Vagina (tissue), 2 donors: ENCODE measurements around the gene GFI1B. TPM values are rescaled to one million over a fixed set of nuclear protein-coding genes. Genes with fewer than 3 reads are reported as not detected.
"Not testable (repeated sequence)": the region's sequence is repeated elsewhere in the genome, so short reads cannot be mapped to it uniquely, and the experiment has no call there.

Experiments
- DNase-seq, 2 donors: peaks; one replicate each; pipeline ENCODE4 v3.0.0-alpha.2; 2017; ENCODE audit errors: extremely low spot score in 2 of 2
- H3K27ac ChIP-seq: fragments of 200-600 bp; sonication (generic); one replicate; pipeline ENCODE4 v1.5.1; 2019
- H3K27me3 ChIP-seq: fragments of 200-600 bp; sonication (generic); one replicate; pipeline ENCODE4 v1.5.1; 2019
- H3K36me3 ChIP-seq, 2 donors: fragments of 200-600 bp; sonication (generic); one replicate each; pipeline ENCODE4 v1.5.1; 2017 to 2019
- H3K4me1 ChIP-seq: fragments of 200-600 bp; sonication (generic); one replicate; pipeline ENCODE4 v1.5.1; 2019
- H3K4me3 ChIP-seq, 2 donors: fragments of 200-600 bp; sonication (generic); 1 replicate in 1 of 2; 2 replicates in 1 of 2; pipeline ENCODE4 v1.5.1; 2016 to 2019
- H3K9me3 ChIP-seq: fragments of 200-600 bp; sonication (generic); one replicate; pipeline ENCODE4 v1.5.1; 2019
- CTCF ChIP-seq, 3 experiments: fragments of 450-650 bp in 2 of 3; fragments of 200-600 bp in 1 of 3; sonication (generic) in 1 of 3; IDR thresholded peaks; one replicate each; pipeline ENCODE4 v1.5.1; 2017 to 2019; ENCODE audit warnings: antibody characterized with exemption in 3 of 3, mild to moderate bottlenecking in 2 of 3, moderate library complexity in 2 of 3
- intact Hi-C: fragments of 100-400 bp; cut with DNase I; formaldehyde crosslinking; loops from one replicate; pipeline ENCODE4 v1.15.1; 2023
- microRNA-seq: library from miRNA; unstranded; fragments of <30 nt; microRNA quantifications from one replicate; pipeline ENCODE4, GENCODE V29; 2017; ENCODE audit warnings: borderline number of aligned reads, borderline replicate concordance
- small RNA-seq: library from RNA; depleted of rRNA; stranded (forward); fragments of <200 nt; gene quantifications from one replicate; pipeline ENCODE3, GENCODE V24; 2016
- total RNA-seq: library from RNA; depleted of rRNA; stranded (reverse); fragments of >200 nt; gene quantifications from one replicate; pipeline ENCODE4 v1.2.3, GENCODE V29; 2016

Gene GFI1B
- total RNA-seq, 1 donor from 2014 or later: not detected

DNA sequence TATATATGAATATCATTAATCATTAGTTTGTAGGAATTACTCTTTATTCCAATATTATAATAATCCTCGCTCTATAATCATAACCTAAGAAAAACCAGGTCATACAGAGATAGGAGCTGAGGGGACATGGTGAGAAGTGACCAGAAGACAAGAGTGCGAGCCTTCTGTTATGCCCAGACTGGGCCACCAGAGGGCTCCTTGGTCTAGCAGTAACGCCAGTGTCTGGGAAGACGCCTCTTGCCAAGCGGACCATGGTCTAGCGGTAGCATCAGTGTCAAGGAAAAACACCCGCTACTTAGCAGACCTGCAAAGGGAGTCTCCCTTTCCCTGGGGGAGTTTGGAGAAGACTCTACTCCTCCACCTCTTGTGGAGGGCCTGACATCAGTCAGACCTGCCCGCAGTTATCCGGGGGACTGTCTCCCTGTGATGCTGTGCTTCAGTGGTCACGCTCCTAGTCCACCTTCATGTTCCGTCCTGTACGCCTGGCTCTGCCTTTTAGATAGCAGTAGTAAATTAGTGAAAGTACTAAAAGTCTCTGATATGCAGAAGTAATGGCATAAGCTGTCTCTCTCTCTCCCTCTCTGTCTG is 62.5 kb downstream of the GFI1B start:
- DNase-seq, H3K9me3 ChIP-seq, H3K4me1 ChIP-seq, H3K27me3 ChIP-seq, H3K27ac ChIP-seq, H3K4me3 ChIP-seq, intact Hi-C loops: not testable (repeated sequence)
- peaks cover 0 to 42% of the 10 kb centered on the region in 2 donors for H3K36me3 ChIP-seq
- peak in 1 of 3 experiments; percentile 39 for TF ChIP-seq CTCF (IDR thresholded peaks at IDR 0.05)

Small RNA genes within 50 kb of the gene (microRNA-seq; reads per million reads assigned to microRNA genes)
- gene MIR548AW: 3.4 reads per million

Small RNA genes within 50 kb of the gene (small RNA-seq; reads per million reads assigned to genes)
- gene AL593851.1 (not detected), gene MIR548AW (1.4 reads per million, percentile 39 among the genes with 10 or more reads in this experiment), gene RNU7-21P (not detected)

Other genes starting within 250 kb of the GFI1B start
- 0.25 TPM for gene AK8, start 100.4 kb upstream of the GFI1B start, total RNA-seq
- gene SPACA9, start 99.8 kb upstream of the GFI1B start, total RNA-seq: 2.7 TPM
- gene TSC1, start 34.1 kb upstream of the GFI1B start, total RNA-seq: 56.2 TPM
- gene GTF3C5, start 52.3 kb downstream of the GFI1B start, total RNA-seq: 53.8 TPM
- gene CEL, start 83.3 kb downstream of the GFI1B start, total RNA-seq: 0.74 TPM
- gene RALGDS, start 142.5 kb downstream of the GFI1B start, total RNA-seq: 85.0 TPM
- 27.0 TPM for gene GBGT1, start 185.2 kb downstream of the GFI1B start, total RNA-seq
- gene OBP2B, start 230.6 kb downstream of the GFI1B start, total RNA-seq: not detected